Activated CD4-positive, alpha-beta memory T cell treated with anti-CD3 and anti-CD28 coated beads, Interleukin-2, amount 10 ng/mL, durations not matched to agents 7 days and 5 days (primary cell): ENCODE measurements around the gene NUP88. TPM values are rescaled to one million over a fixed set of nuclear protein-coding genes. Genes with fewer than 3 reads are reported as not detected.

ENCODE experiments used
- total RNA-seq, 2 experiments: library from RNA; stranded (reverse); gene quantifications; one replicate each; pipeline ENCODE4 v1.2.3, GENCODE V29; 2021

The NUP88 gene
- total RNA-seq, 2 experiments from 2014 or later: 80.6 to 85.9 TPM

Other genes starting within 250 kb of the NUP88 start
- 1 to 10 TPM; 7.0 to 8.6 TPM for gene ZNF594, start 227.8 kb downstream of the NUP88 start, total RNA-seq
- gene SCIMP, start 184.8 kb downstream of the NUP88 start, total RNA-seq: not detected
- 10 to 100 TPM; 37.3 to 37.8 TPM for gene RABEP1, start 137.4 kb downstream of the NUP88 start, total RNA-seq
- 10 to 100 TPM; 49.5 to 52.2 TPM for gene RPAIN, start 520 bp upstream of the NUP88 start, total RNA-seq
- gene C1QBP, start 19.5 kb upstream of the NUP88 start, total RNA-seq: 100 to 1,000 TPM; 123 TPM
- gene DHX33, start 49.3 kb upstream of the NUP88 start, total RNA-seq: 10 to 100 TPM; 15.0 to 16.3 TPM
- gene DERL2, start 66.5 kb upstream of the NUP88 start, total RNA-seq: 10 to 100 TPM; 76.6 to 76.8 TPM
- gene MIS12, start 66.9 kb upstream of the NUP88 start, total RNA-seq: 10 to 100 TPM; 28.7 to 29.0 TPM
- gene NLRP1, start 164.8 kb upstream of the NUP88 start, total RNA-seq: 100 to 1,000 TPM; 102 to 104 TPM